HG03060 (cell line): ENCODE measurements around the gene CD200R1L.
"Not testable (repeated sequence)": the region's sequence is repeated elsewhere in the genome, so short reads cannot be mapped to it uniquely, and the experiment has no call there.

ENCODE experiments used
- ATAC-seq: cut with Tn5 transposase; IDR thresholded peaks from one replicate; pipeline ENCODE4 v1.9.1; 2021; ENCODE audit warnings: low read depth, moderate number of reproducible peaks; ENCODE audit not compliant: unreplicated experiment

The CD200R1L gene

GRCh38 chr3:112846764-112847163 is at the start of gene CD200R1L:
CD200R1L (minus strand) TSS chr3:112846864; CDS start chr3:112829367, 17,497 bp downstream.
- ATAC-seq: no peak

GRCh38 chr3:112894258-112894657 is 47.6 kb upstream of the CD200R1L start:
- no peak for ATAC-seq

DNA sequence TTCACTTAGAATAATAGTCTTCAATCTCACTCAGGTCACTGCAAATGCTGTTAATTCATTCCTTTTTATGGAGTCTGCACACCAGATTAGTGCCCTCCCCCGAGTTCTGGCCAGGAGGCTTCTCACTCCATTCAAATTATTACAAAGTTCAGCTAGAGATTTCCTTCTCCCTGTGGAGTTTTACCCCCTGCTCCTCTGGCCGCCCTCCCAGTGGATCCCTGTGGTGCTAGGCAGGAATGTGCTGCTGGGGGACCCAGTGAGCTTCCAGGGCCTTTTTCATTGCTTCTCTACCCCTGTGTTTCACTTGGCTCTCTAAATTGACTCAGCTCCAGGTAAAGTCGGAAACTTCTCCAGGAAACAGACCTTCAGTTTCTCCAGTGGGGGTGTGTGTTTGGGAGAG is 42.7 kb upstream of the CD200R1L start:
- no peak for ATAC-seq

- ATAC-seq: no peak
Observed at GRCh38 chr3:112888381-112889085, 41.9 kb upstream of the CD200R1L start.

- no peak for ATAC-seq
Observed at GRCh38 chr3:112884678-112885290, 38.1 kb upstream of the CD200R1L start.

GRCh38 chr3:112881891-112882290 is 35.2 kb upstream of the CD200R1L start:
- no peak for ATAC-seq

- ATAC-seq: no peak
Observed at GRCh38 chr3:112875561-112875960, 28.9 kb upstream of the CD200R1L start.

GRCh38 chr3:112874725-112875124 is 28.1 kb upstream of the CD200R1L start:
- no peak for ATAC-seq

GRCh38 chr3:112873632-112874031 is 27.0 kb upstream of the CD200R1L start:
- ATAC-seq: peak; percentile 62

DNA sequence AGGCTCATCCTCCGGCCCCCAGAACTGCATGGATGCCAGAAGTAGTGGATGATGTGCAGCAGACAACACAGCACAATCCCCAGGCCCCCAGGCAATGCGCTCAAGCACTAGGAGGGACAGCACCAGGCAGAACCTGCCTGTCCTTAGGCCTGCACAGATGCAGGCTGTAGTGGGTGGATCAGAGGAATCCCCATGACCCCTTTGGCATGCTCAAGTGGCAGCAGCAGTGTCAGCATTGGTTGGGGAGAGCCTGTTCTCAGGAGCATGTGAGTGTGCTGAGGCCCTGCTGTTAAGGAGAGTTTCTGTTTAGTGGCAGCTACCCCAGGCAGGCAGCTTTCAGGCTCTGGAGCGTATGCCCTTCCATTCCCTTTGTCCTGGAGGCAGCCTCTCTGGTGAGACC is 25.1 kb upstream of the CD200R1L start:
- no peak for ATAC-seq

- no peak for ATAC-seq
Observed at GRCh38 chr3:112865757-112866156, 19.1 kb upstream of the CD200R1L start.

DNA sequence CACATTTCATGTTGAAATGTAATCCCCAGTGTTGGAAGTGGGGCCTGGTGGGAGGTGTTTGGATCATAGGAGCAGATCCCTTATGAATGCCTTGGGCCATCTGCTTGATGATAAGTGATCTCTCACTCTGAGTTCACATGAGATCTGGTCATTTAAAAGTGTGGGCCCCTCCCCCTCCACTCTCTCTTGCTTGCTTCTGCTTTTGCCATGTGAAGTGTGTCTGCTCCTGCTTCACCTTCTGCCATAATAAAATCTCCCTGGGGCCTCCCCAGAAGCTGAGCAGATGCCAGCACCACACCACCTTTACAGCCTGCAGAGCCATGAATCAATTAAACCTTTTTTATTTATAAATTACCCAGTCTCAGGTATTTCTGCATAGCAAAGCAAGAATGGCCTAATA is 14.2 kb upstream of the CD200R1L start:
- no peak for ATAC-seq

- ATAC-seq: no peak
Observed at GRCh38 chr3:112858410-112859069, 11.9 kb upstream of the CD200R1L start.

GRCh38 chr3:112857526-112857925 is 10.9 kb upstream of the CD200R1L start:
- no peak for ATAC-seq

DNA sequence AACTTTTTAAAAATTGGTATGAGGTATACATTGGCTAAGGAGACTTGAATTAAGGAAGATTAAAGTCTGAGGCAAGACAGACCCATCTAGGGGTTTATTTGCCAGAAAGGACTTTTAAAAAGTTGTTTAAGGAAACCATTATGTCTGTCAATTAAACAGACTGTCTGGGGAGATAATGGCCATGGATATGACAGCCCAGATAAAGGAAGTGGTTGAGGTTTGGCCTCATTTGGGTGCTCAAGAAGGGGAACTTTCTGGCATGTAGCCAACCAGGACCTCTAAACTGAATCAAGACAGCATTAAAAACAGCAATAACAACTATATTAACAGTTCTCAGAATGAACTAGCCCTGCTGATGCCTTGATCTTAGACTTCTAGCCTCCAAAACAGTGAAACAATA is 9.9 kb upstream of the CD200R1L start:
- no peak for ATAC-seq

- ATAC-seq: no peak
Observed at GRCh38 chr3:112855883-112856282, 9.2 kb upstream of the CD200R1L start.

DNA sequence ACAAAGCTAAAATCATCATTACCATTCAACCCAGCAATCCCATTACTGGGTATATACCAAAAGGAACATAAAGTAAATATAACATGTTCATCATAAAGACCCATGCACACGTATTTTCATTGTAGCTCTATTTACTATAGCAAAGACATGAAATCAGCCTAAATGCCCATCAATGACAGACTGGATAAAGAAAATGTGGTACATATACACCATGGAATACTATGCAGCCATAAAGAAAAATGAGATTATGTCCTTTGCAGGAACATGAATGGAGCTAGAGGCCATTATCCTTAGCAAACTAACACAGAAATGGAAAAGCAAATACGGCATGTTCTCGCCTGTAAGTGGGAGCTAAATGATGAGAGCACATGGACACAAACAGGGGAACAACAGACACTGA is 8.4 kb upstream of the CD200R1L start:
- ATAC-seq: not testable (repeated sequence)

DNA sequence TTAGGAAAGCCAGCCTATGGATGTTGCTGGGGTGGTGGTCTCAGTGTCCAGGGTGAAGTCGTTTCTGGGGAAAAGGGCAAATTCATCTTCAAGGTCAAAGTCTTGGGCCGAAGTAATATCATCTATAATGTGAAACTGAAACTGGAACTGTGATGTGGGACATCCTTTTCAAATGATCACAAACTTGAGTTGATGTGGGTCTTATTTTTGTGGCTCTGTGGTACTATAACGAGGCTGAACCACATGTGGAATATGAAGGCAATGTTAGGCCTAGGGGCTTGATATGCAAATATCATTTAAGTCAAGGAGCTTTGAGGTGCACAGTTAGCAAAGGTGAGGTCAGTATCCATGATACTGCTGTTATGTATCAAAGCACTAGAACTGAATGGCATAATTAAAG is 1.5 kb upstream of the CD200R1L start:
- ATAC-seq: no peak

- no peak for ATAC-seq
Observed at GRCh38 chr3:112847692-112848091, 1.0 kb upstream of the CD200R1L start.

DNA sequence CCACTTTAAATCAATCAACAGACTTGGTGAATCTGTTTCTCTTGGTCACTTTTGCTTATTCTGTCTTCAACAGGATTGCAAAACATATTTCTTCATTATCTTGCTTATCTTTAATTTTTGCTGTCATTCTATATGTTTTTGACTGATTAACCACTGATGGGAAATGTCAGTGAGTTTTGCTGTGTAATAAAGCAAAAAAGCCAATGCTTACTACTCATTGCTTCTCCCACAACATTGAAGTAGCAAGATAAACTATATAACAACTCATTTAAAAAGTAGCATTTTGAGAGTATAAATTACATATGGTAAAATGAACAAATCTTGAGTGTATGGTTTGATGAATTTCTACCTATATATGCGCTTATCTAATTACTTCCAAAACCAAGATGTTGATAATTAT is 892 bp downstream of the CD200R1L start:
- ATAC-seq: no peak

- no peak for ATAC-seq
Observed at GRCh38 chr3:112829046-112829445, 17.6 kb downstream of the CD200R1L start.
